ENCODE measurements around the gene SEMA5B. TPM values are rescaled to one million over a fixed set of nuclear protein-coding genes. Genes with fewer than 3 reads are reported as not detected.

SEMA5B gene
- total RNA-seq, 1 experiment from 2014 or later = 9.4 TPM

GRCh38 chr3:122967356-122967755 is 60.2 kb downstream of the SEMA5B start:
- no peak overlapping the region for H4K5ac ChIP-seq (ENCODE audit: insufficient read length, low read depth, low read length)
- H3K79me1 ChIP-seq (ENCODE audit: insufficient read depth, low read depth, low read length, poor library complexity, severe bottlenecking) = no peaks in the 10 kb centered on the region
- no peak overlapping the region for H2BK5ac ChIP-seq (ENCODE audit: insufficient read length, low read length)
- no peak overlapping the region for H2BK20ac ChIP-seq (ENCODE audit: low read depth, low read length, poor library complexity, severe bottlenecking)
- no peak overlapping the region for H2AK5ac ChIP-seq (ENCODE audit: insufficient read length, low read length)
- H3K4ac ChIP-seq (ENCODE audit: low read depth, low read length) = no peak overlapping the region
- H3K23me2 ChIP-seq (ENCODE audit: insufficient read length, low read depth, low read length, poor library complexity, severe bottlenecking) = no peaks in the 10 kb centered on the region
- H3K9me3 ChIP-seq (ENCODE audit: control insufficient read depth, low read depth, low read length) = no peaks in the 10 kb centered on the region
- H3K4me1 Mint-ChIP-seq = peaks cover 18 to 28% of the 10 kb centered on the region in 2 experiments
- no peak for TF ChIP-seq CTCF (conservative IDR thresholded peaks at IDR 0.05)
- H3T11ph ChIP-seq (ENCODE audit: low read length) = no peak overlapping the region
- H3K14ac ChIP-seq (ENCODE audit: insufficient read depth, low read length) = no peak overlapping the region
- H3K27ac ChIP-seq (ENCODE audit: insufficient read length, low read depth, low read length) = no peak overlapping the region
- WGBS (ENCODE audit: extremely low coverage, insufficient read length, low lambda C conversion rate) = no CpG with 5 or more reads among the region's 4 CpGs
- no peak overlapping the region for H2AFZ ChIP-seq (ENCODE audit: low read length)
- H2BK15ac ChIP-seq (ENCODE audit: low read depth, low read length) = no peak overlapping the region
- H3K27me3 ChIP-seq (ENCODE audit: insufficient read depth, low read length) = no peaks in the 10 kb centered on the region
- H3K18ac ChIP-seq (ENCODE audit: insufficient read length, low read depth, low read length) = no peak overlapping the region
- no peak for DNase-seq
- H3K4me3 Mint-ChIP-seq = no peak overlapping the region
- no peaks in the 10 kb centered on the region for H4K20me1 ChIP-seq (ENCODE audit: control insufficient read depth, insufficient read depth, insufficient read length)
- H3K9me3 Mint-ChIP-seq = no peaks in the 10 kb centered on the region
- no peak overlapping the region for H3K4me2 ChIP-seq (ENCODE audit: insufficient read depth, insufficient read length, low read length)
- H3K27ac Mint-ChIP-seq = no peak overlapping the region
- H4K8ac ChIP-seq (replicated peaks; ENCODE audit: insufficient read length, low read depth, low read length) = no peak overlapping the region
- H3K4me1 ChIP-seq (ENCODE audit: insufficient read depth, low read length) = no peaks in the 10 kb centered on the region
- H4K91ac ChIP-seq (ENCODE audit: insufficient read length, low read depth, low read length) = no peak overlapping the region
- H3K36me3 Mint-ChIP-seq (ENCODE audit: insufficient read depth in 1 of 3, low read depth in 3 of 3) = peaks cover 0 to 3% (median 0%) of the 10 kb centered on the region in 3 experiments; a peak in 1 of 7 replicates
- no peak overlapping the region for H2BK120ac ChIP-seq (ENCODE audit: low read depth, low read length, poor library complexity, severe bottlenecking)
- no peak overlapping the region for H3K23ac ChIP-seq (ENCODE audit: insufficient read length, low read depth, low read length)
- no peak overlapping the region for H2BK12ac ChIP-seq (ENCODE audit: insufficient read length, low read depth, low read length)
- no peak overlapping the region for H3K56ac ChIP-seq (ENCODE audit: insufficient read length, low read depth, low read length)
- peaks cover 11% of the 10 kb centered on the region for H3K27me3 Mint-ChIP-seq (ENCODE audit: low read depth)
- no peak overlapping the region for H3K9ac ChIP-seq (ENCODE audit: extremely low read depth, insufficient read length, low read length)
- no peaks in the 10 kb centered on the region for H3K79me2 ChIP-seq (ENCODE audit: insufficient read depth, low read length)

Data from H9 (cell line).